Neural progenitor cell (in vitro differentiated cells): Measurements from ENCODE around the gene SLC24A4.

Experiments used
- CTCF ChIP-seq: fragments of 200-600 bp; sonication (generic); IDR thresholded peaks from 2 replicates; pipeline ENCODE4 v1.5.1; 2017; ENCODE audit warnings: antibody characterized with exemption, mild to moderate bottlenecking
- EZH2 ChIP-seq: fragments of 200-600 bp; sonication (generic); IDR thresholded peaks from 2 replicates; pipeline ENCODE4 v1.6.1; 2017; ENCODE audit warnings: antibody characterized with exemption, mild to moderate bottlenecking, moderate library complexity
- EZH2phosphoT487 ChIP-seq: fragments of 200-600 bp; sonication (generic); IDR thresholded peaks from 2 replicates; pipeline ENCODE4 v1.6.1; 2017; ENCODE audit warnings: antibody characterized with exemption

- TF ChIP-seq CTCF (no peak), EZH2 (no peak), EZH2phosphoT487 (no peak)
Observed at GRCh38 chr14:92309968-92310530, 12.9 kb upstream of the SLC24A4 start.
